PC-9 (cell line): ENCODE results near the gene NFIX. TPM values are rescaled to one million over a fixed set of nuclear protein-coding genes. Genes with fewer than 3 reads are reported as not detected.

Source experiments
- BruUV-seq: library from RNA; stranded (reverse); fragments of 400-500 nt; replicated peaks from 2 replicates; lab custom pipeline; 2021; lab: Mats Ljungman, UMichigan
- CTCF ChIA-PET: fragments of 300-600 bp; sonication (Branson Sonifier 250); formaldehyde crosslinking; loops from one replicate; lab custom pipeline; 2022; ENCODE audit warnings: antibody characterized with exemption; lab: Charles Lee
- POLR2A ChIA-PET: fragments of 300-600 bp; sonication (Branson Sonifier 250); formaldehyde crosslinking; loops from one replicate; lab custom pipeline; 2022; ENCODE audit warnings: antibody characterized with exemption; ENCODE audit not compliant: unreplicated experiment; lab: Charles Lee
- DNase-seq, 2 experiments: peaks; one replicate each; pipeline versions ENCODE4 v3.0.0 to v3.0.0-alpha.2; 2015 to 2022; ENCODE audit warnings: mixed read lengths in 1 of 2
- H2AFZ ChIP-seq: fragments of 200-600 bp; sonication (generic); 2 replicates; pipeline ENCODE4 v1.8.1; 2017; ENCODE audit warnings: antibody characterized with exemption
- H3F3A ChIP-seq: fragments of 200-600 bp; sonication (generic); 2 replicates; pipeline ENCODE4 v1.8.1; 2017; ENCODE audit warnings: antibody characterized with exemption, mild to moderate bottlenecking, low read depth; ENCODE audit not compliant: insufficient read depth
- H3K27ac ChIP-seq: fragments of 200-600 bp; sonication (generic); 2 replicates; pipeline ENCODE4 v1.6.1; 2016; ENCODE audit warnings: mixed run types
- H3K27me3 ChIP-seq: fragments of 200-600 bp; sonication (generic); 2 replicates; pipeline ENCODE4 v1.6.1; 2016; ENCODE audit warnings: low read depth, mixed run types; ENCODE audit not compliant: insufficient read depth
- H3K36me3 ChIP-seq: fragments of 200-600 bp; sonication (generic); 2 replicates; pipeline ENCODE4 v1.6.1; 2016; ENCODE audit warnings: low read depth, mixed run types
- H3K4me1 ChIP-seq: fragments of 200-600 bp; sonication (generic); replicated peaks from 2 replicates; pipeline ENCODE4 v1.6.1; 2016; ENCODE audit warnings: mixed run types; ENCODE audit not compliant: insufficient read depth
- H3K4me2 ChIP-seq: fragments of 200-600 bp; sonication (generic); 2 replicates; pipeline ENCODE4 v1.6.1; 2017; ENCODE audit warnings: mixed run types
- H3K4me3 ChIP-seq: fragments of 200-600 bp; sonication (generic); 2 replicates; pipeline ENCODE4 v1.6.1; 2016; ENCODE audit warnings: mixed run types
- H3K79me2 ChIP-seq: fragments of 200-600 bp; sonication (generic); 2 replicates; pipeline ENCODE4 v1.6.1; 2017; ENCODE audit warnings: low read depth, mixed run types
- H3K9me2 ChIP-seq: fragments of 200-600 bp; sonication (generic); 2 replicates; pipeline ENCODE4 v1.8.1; 2017; ENCODE audit warnings: mild to moderate bottlenecking; ENCODE audit not compliant: insufficient read depth
- H3K9me3 ChIP-seq: fragments of 200-600 bp; sonication (generic); 2 replicates; pipeline ENCODE4 v1.8.1; 2016; ENCODE audit warnings: low read depth; ENCODE audit not compliant: insufficient read depth
- H4K20me1 ChIP-seq: fragments of 200-600 bp; sonication (generic); 2 replicates; pipeline ENCODE4 v1.8.1; 2017; ENCODE audit not compliant: insufficient read depth
- CTCF ChIP-seq: fragments of 200-600 bp; sonication (generic); conservative IDR thresholded peaks from 2 replicates; pipeline ENCODE4 v1.6.1; 2017; ENCODE audit warnings: mixed run types, antibody characterized with exemption, mild to moderate bottlenecking, moderate library complexity
- EZH2 ChIP-seq: fragments of 200-600 bp; sonication (generic); IDR thresholded peaks from 2 replicates; pipeline ENCODE4 v1.8.0; 2017; ENCODE audit warnings: antibody characterized with exemption, low read depth
- intact Hi-C: fragments of 100-400 bp; cut with micrococcal nuclease; formaldehyde crosslinking; loops from one replicate; pipeline ENCODE4 v1.10.0; 2022; ENCODE audit not compliant: unreplicated experiment
- total RNA-seq: library from RNA; stranded (reverse); gene quantifications from 2 replicates; pipeline ENCODE4 v1.2.3, GENCODE V29; 2021

The NFIX gene
- total RNA-seq, 1 experiment from 2014 or later = 24.2 TPM

GRCh38 chr19:12952488-12953137, 42.7 kb upstream of the NFIX start:
- Histone ChIP-seq H3K4me1 (peaks cover 21% of the 10 kb centered on the region), H2AFZ (no peak overlapping the region), H3K9me3 (no peaks in the 10 kb centered on the region), H4K20me1 (peaks cover 30% of the 10 kb centered on the region), H3K4me2 (no peak overlapping the region), H3K36me3 (peaks cover 36% of the 10 kb centered on the region), H3K4me3 (no peak overlapping the region), H3F3A (peaks cover 90% of the 10 kb centered on the region), H3K27me3 (no peaks in the 10 kb centered on the region), H3K27ac (no peak overlapping the region), H3K79me2 (peaks cover 57% of the 10 kb centered on the region), H3K9me2 (no peaks in the 10 kb centered on the region)
- intact Hi-C loops = no loop called here
- POLR2A ChIA-PET = no interaction called here
- TF ChIP-seq CTCF (no peak), EZH2 (no peak)
- CTCF ChIA-PET = no interaction called here
- no peak for DNase-seq
- no TSS peak for BruUV-seq

- ChIA-PET POLR2A (no interaction called here), CTCF (no interaction called here)
- H3K4me1 ChIP-seq = peaks cover 18% of the 10 kb centered on the region
- no peaks in the 10 kb centered on the region for H3K9me3 ChIP-seq
- peaks cover 54% of the 10 kb centered on the region for H3K79me2 ChIP-seq
- no peak overlapping the region for H3K27ac ChIP-seq
- peaks cover 29% of the 10 kb centered on the region for H3K36me3 ChIP-seq
- TF ChIP-seq CTCF = no peak
- no peak for TF ChIP-seq EZH2
- H4K20me1 ChIP-seq = peaks cover 26% of the 10 kb centered on the region
- no peaks in the 10 kb centered on the region for H3K9me2 ChIP-seq
- no peak overlapping the region for H3K4me3 ChIP-seq
- TSS peak; percentile 39 for BruUV-seq
- no peak overlapping the region for H3K4me2 ChIP-seq
- intact Hi-C loops = no loop called here
- no peaks in the 10 kb centered on the region for H3K27me3 ChIP-seq
- H3F3A ChIP-seq = peaks cover 87% of the 10 kb centered on the region
- no peak for DNase-seq
- H2AFZ ChIP-seq = no peak overlapping the region
Measured at GRCh38 chr19:12953138-12953798, 42.0 kb upstream of the NFIX start.

- CTCF ChIA-PET = no interaction called here
- intact Hi-C loops = no loop called here
- Histone ChIP-seq H3K36me3 (0 out of 2 replicates have a peak, but pooled peaks cover 22% of the 10 kb centered on the region), H3K27ac (peak overlapping the region; percentile 14; the same call in 1 of the 2 replicates), H3K9me3 (no peaks in the 10 kb centered on the region), H3F3A (peaks cover 88% of the 10 kb centered on the region), H2AFZ (no peak overlapping the region), H4K20me1 (peaks cover 26% of the 10 kb centered on the region), H3K79me2 (peaks cover 47% of the 10 kb centered on the region), H3K9me2 (no peaks in the 10 kb centered on the region), H3K27me3 (no peaks in the 10 kb centered on the region), H3K4me3 (no peak overlapping the region), H3K4me2 (peak overlapping the region; percentile 95; the same call in 1 of the 2 replicates), H3K4me1 (peaks cover 18% of the 10 kb centered on the region)
- DNase-seq = no peak
- POLR2A ChIA-PET = interaction anchor here (0.7 kb wide), 1 partner anchor 57 kb away, joined by 4 read pairs; no protein-coding TSS in a partner anchor
- no TSS peak for BruUV-seq
- TF ChIP-seq EZH2 (no peak), CTCF (no peak)
Measured at GRCh38 chr19:12953799-12954611, 41.3 kb upstream of the NFIX start.
